H9 (cell line): ENCODE data around the gene AK4. TPM values are rescaled to one million over a fixed set of nuclear protein-coding genes. Genes with fewer than 3 reads are reported as not detected.
"Not testable (repeated sequence)": the region's sequence is repeated elsewhere in the genome, so short reads cannot be mapped to it uniquely, and the experiment has no call there.

ENCODE experiments used
- DNase-seq: peaks from one replicate; pipeline ENCODE4 v3.0.0-alpha.2; 2017
- H2AFZ ChIP-seq: one replicate; pipeline ENCODE4 v1.6.1; 2013; ENCODE audit warnings: mild to moderate bottlenecking, low read length, control low read depth, moderate library complexity
- H2AK5ac ChIP-seq: 2 replicates; pipeline ENCODE4 v1.6.1; 2013; ENCODE audit warnings: low read length, control low read depth, mixed read lengths; ENCODE audit not compliant: insufficient read length
- H2BK120ac ChIP-seq: one replicate; pipeline ENCODE4 v1.6.1; 2013; ENCODE audit warnings: low read depth, mild to moderate bottlenecking, low read length, control low read depth, inconsistent platforms; ENCODE audit not compliant: poor library complexity, severe bottlenecking
- H2BK12ac ChIP-seq: 2 replicates; pipeline ENCODE4 v1.6.1; 2013; ENCODE audit warnings: low read length, control low read depth, mixed read lengths, low read depth; ENCODE audit not compliant: insufficient read length
- H2BK15ac ChIP-seq: 2 replicates; pipeline ENCODE4 v1.6.1; 2013; ENCODE audit warnings: low read depth, low read length, control low read depth
- H2BK20ac ChIP-seq: one replicate; pipeline ENCODE4 v1.6.1; 2013; ENCODE audit warnings: low read depth, mild to moderate bottlenecking, low read length, control low read depth, inconsistent platforms; ENCODE audit not compliant: poor library complexity, severe bottlenecking
- H2BK5ac ChIP-seq: 2 replicates; pipeline ENCODE4 v1.6.1; 2013; ENCODE audit warnings: low read length, control low read depth, mixed read lengths; ENCODE audit not compliant: insufficient read length
- H3K14ac ChIP-seq: 2 replicates; pipeline ENCODE4 v1.6.1; 2013; ENCODE audit warnings: low read length, control low read depth; ENCODE audit not compliant: insufficient read depth
- H3K18ac ChIP-seq: 2 replicates; pipeline ENCODE4 v1.6.1; 2013; ENCODE audit warnings: low read depth, mild to moderate bottlenecking, mixed read lengths, low read length, control low read depth; ENCODE audit not compliant: insufficient read length
- H3K23ac ChIP-seq: 2 replicates; pipeline ENCODE4 v1.6.1; 2013; ENCODE audit warnings: low read length, control low read depth, mixed read lengths, low read depth; ENCODE audit not compliant: insufficient read length
- H3K23me2 ChIP-seq: 2 replicates; pipeline ENCODE4 v1.6.1; 2013; ENCODE audit warnings: low read depth, mild to moderate bottlenecking, mixed read lengths, low read length, control low read depth; ENCODE audit not compliant: insufficient read length, poor library complexity, severe bottlenecking
- H3K27ac ChIP-seq: 2 replicates; pipeline ENCODE4 v1.5.1; 2013; ENCODE audit warnings: low read length, control low read depth, mixed read lengths, low read depth; ENCODE audit not compliant: insufficient read length
- H3K27me3 ChIP-seq: 2 replicates; pipeline ENCODE4 v1.6.1; 2013; ENCODE audit warnings: low read length, control low read depth, inconsistent platforms; ENCODE audit not compliant: insufficient read depth
- H3K4ac ChIP-seq: 2 replicates; pipeline ENCODE4 v1.6.1; 2013; ENCODE audit warnings: low read depth, mild to moderate bottlenecking, control low read depth, inconsistent platforms, low read length, moderate library complexity
- H3K4me1 ChIP-seq: 2 replicates; pipeline ENCODE4 v1.6.1; 2013; ENCODE audit warnings: low read length, control low read depth, inconsistent platforms; ENCODE audit not compliant: insufficient read depth
- H3K4me2 ChIP-seq: 2 replicates; pipeline ENCODE4 v1.6.1; 2013; ENCODE audit warnings: low read length, control low read depth, mixed read lengths; ENCODE audit not compliant: insufficient read length, insufficient read depth
- H3K56ac ChIP-seq: 2 replicates; pipeline ENCODE4 v1.6.1; 2013; ENCODE audit warnings: low read depth, mild to moderate bottlenecking, mixed read lengths, low read length, control low read depth; ENCODE audit not compliant: insufficient read length
- H3K79me1 ChIP-seq: 2 replicates; pipeline ENCODE4 v1.6.1; 2013; ENCODE audit warnings: low read depth, mild to moderate bottlenecking, moderate library complexity, low read length, control low read depth, inconsistent platforms; ENCODE audit not compliant: insufficient read depth, poor library complexity, severe bottlenecking
- H3K79me2 ChIP-seq: 2 replicates; pipeline ENCODE4 v1.6.1; 2013; ENCODE audit warnings: low read length, control low read depth, inconsistent platforms; ENCODE audit not compliant: insufficient read depth
- H3K9ac ChIP-seq: 2 replicates; pipeline ENCODE4 v1.6.1; 2013; ENCODE audit warnings: low read length, control low read depth, mixed read lengths; ENCODE audit not compliant: insufficient read length; ENCODE audit errors: extremely low read depth
- H3K9me3 ChIP-seq: one replicate; pipeline ENCODE4 v1.6.1; 2013; ENCODE audit warnings: low read depth, low read length, inconsistent platforms; ENCODE audit not compliant: control insufficient read depth
- H3T11ph ChIP-seq: one replicate; pipeline ENCODE4 v1.6.1; 2013; ENCODE audit warnings: mild to moderate bottlenecking, low read length, control low read depth, inconsistent platforms
- H4K20me1 ChIP-seq: one replicate; pipeline ENCODE4 v1.6.1; 2013; ENCODE audit not compliant: control insufficient read depth, insufficient read length, insufficient read depth
- H4K5ac ChIP-seq: 2 replicates; pipeline ENCODE4 v1.6.1; 2013; ENCODE audit warnings: low read depth, mild to moderate bottlenecking, mixed read lengths, low read length, control low read depth; ENCODE audit not compliant: insufficient read length
- H4K8ac ChIP-seq: replicated peaks from 2 replicates; pipeline ENCODE4 v1.6.1; 2013; ENCODE audit warnings: low read length, control low read depth, mixed read lengths, low read depth; ENCODE audit not compliant: insufficient read length
- H4K91ac ChIP-seq: 2 replicates; pipeline ENCODE4 v1.6.1; 2013; ENCODE audit warnings: low read depth, mild to moderate bottlenecking, moderate library complexity, mixed read lengths, low read length, control low read depth; ENCODE audit not compliant: insufficient read length
- H3K27ac Mint-ChIP-seq, 3 experiments: 2 replicates in 2 of 3; 3 replicates in 1 of 3; pipeline ENCODE4 v1.8.0; 2020 to 2021; ENCODE audit warnings: mixed read lengths in 3 of 3, mild to moderate bottlenecking in 1 of 3, moderate library complexity in 1 of 3
- H3K27me3 Mint-ChIP-seq: 2 replicates; pipeline ENCODE4 v1.8.0; 2021; ENCODE audit warnings: low read depth, mild to moderate bottlenecking, moderate library complexity, mixed read lengths
- H3K36me3 Mint-ChIP-seq, 3 experiments: 2 replicates in 2 of 3; 3 replicates in 1 of 3; pipeline ENCODE4 v1.8.0; 2020 to 2021; ENCODE audit warnings: low read depth in 3 of 3, mixed read lengths in 3 of 3; ENCODE audit not compliant: insufficient read depth in 1 of 3
- H3K4me1 Mint-ChIP-seq, 2 experiments: 2 replicates each; pipeline ENCODE4 v1.8.0; 2020; ENCODE audit warnings: mixed read lengths in 2 of 2
- H3K4me3 Mint-ChIP-seq, 2 experiments: 2 replicates in 1 of 2; 3 replicates in 1 of 2; pipeline ENCODE4 v1.8.0; 2020 to 2021; ENCODE audit warnings: mild to moderate bottlenecking in 2 of 2, mixed read lengths in 2 of 2, moderate library complexity in 1 of 2
- H3K9me3 Mint-ChIP-seq, 2 experiments: 2 replicates in 1 of 2; 3 replicates in 1 of 2; pipeline ENCODE4 v1.8.0; 2020; ENCODE audit warnings: mild to moderate bottlenecking in 2 of 2, mixed read lengths in 2 of 2, moderate library complexity in 1 of 2
- CTCF ChIP-seq: fragments of 200-600 bp; sonication (generic); conservative IDR thresholded peaks from 3 replicates; pipeline ENCODE4 v1.8.0; 2021; ENCODE audit warnings: antibody characterized with exemption, mild to moderate bottlenecking
- WGBS: extraction: QIAGEN DNeasy Blood & Tissue Kit; methylation state at CpG from one replicate; pipeline ENCODE4 v1.1.7; 2013; ENCODE audit warnings: missing lambda C conversion rate, low lambda C conversion rate, mixed read lengths; ENCODE audit not compliant: insufficient read length; ENCODE audit errors: extremely low coverage; 5-methylcytosine and 5-hydroxymethylcytosine counted together
- total RNA-seq: library from RNA; stranded (reverse); gene quantifications from 2 replicates; pipeline ENCODE4 v1.2.1, GENCODE V29; 2021

AK4 gene
- total RNA-seq, 1 experiment from 2014 or later, result 45.6 TPM

- no peak overlapping the region for H2AK5ac ChIP-seq
- H3T11ph ChIP-seq, result no peak overlapping the region
- peaks cover 2% of the 10 kb centered on the region for H3K23me2 ChIP-seq
- H3K23ac ChIP-seq, result no peak overlapping the region
- H4K5ac ChIP-seq, result no peak overlapping the region
- H3K36me3 Mint-ChIP-seq, result no peaks in the 10 kb centered on the region
- peaks cover 6% of the 10 kb centered on the region; the same call in 1 of the 2 replicates for H3K4me1 ChIP-seq
- H3K4me1 Mint-ChIP-seq, result peaks cover 23 to 30% of the 10 kb centered on the region in 2 experiments
- peaks cover 37% of the 10 kb centered on the region for H3K27me3 Mint-ChIP-seq
- no peak overlapping the region for H4K91ac ChIP-seq
- no peaks in the 10 kb centered on the region for H3K9me3 ChIP-seq
- no peak overlapping the region for H3K27ac ChIP-seq
- H3K14ac ChIP-seq, result no peak overlapping the region
- H3K4me3 Mint-ChIP-seq, result no peak overlapping the region
- H3K27ac Mint-ChIP-seq, result no peak overlapping the region
- no peak for TF ChIP-seq CTCF
- H4K8ac ChIP-seq, result no peak overlapping the region
- no peak overlapping the region for H3K4me2 ChIP-seq
- DNase-seq, result no peak
- no peaks in the 10 kb centered on the region for H3K9me3 Mint-ChIP-seq
- H3K27me3 ChIP-seq, result no peaks in the 10 kb centered on the region
- no peak overlapping the region for H3K18ac ChIP-seq
- no peaks in the 10 kb centered on the region for H4K20me1 ChIP-seq
- no peak overlapping the region for H2BK5ac ChIP-seq
- H3K4ac ChIP-seq, result no peak overlapping the region
- no peak overlapping the region for H2BK12ac ChIP-seq
- no peak overlapping the region for H2BK120ac ChIP-seq
- H3K56ac ChIP-seq, result no peak overlapping the region
- H3K79me2 ChIP-seq, result no peaks in the 10 kb centered on the region
- H2AFZ ChIP-seq, result no peak overlapping the region
- H2BK20ac ChIP-seq, result no peak overlapping the region
- H3K79me1 ChIP-seq, result no peaks in the 10 kb centered on the region
- H3K9ac ChIP-seq, result no peak overlapping the region
- H2BK15ac ChIP-seq, result no peak overlapping the region
Observed at GRCh38 chr1:65141918-65142317, 6.1 kb upstream of the AK4 start.

GRCh38 chr1:65143112-65143658 lies 4.8 kb upstream of the AK4 start:
- peaks cover 11% of the 10 kb centered on the region for H3K23me2 ChIP-seq
- not testable (repeated sequence) for H3K4me1 ChIP-seq, H3K23ac ChIP-seq, H4K5ac ChIP-seq, H3K27ac ChIP-seq, H4K20me1 ChIP-seq, H2BK15ac ChIP-seq, H4K8ac ChIP-seq, H3K9me3 Mint-ChIP-seq, H3K4ac ChIP-seq, H3K9me3 ChIP-seq, H3T11ph ChIP-seq, H3K79me2 ChIP-seq, H2AFZ ChIP-seq, H3K18ac ChIP-seq, H3K27me3 ChIP-seq, H3K14ac ChIP-seq, H2BK12ac ChIP-seq, H4K91ac ChIP-seq, H3K4me3 Mint-ChIP-seq, H2BK120ac ChIP-seq, H2BK20ac ChIP-seq, H3K9ac ChIP-seq, H3K27ac Mint-ChIP-seq, H2AK5ac ChIP-seq, H3K56ac ChIP-seq, H3K36me3 Mint-ChIP-seq, H2BK5ac ChIP-seq, DNase-seq, H3K4me2 ChIP-seq, H3K79me1 ChIP-seq
- WGBS, result no CpG with 5 or more reads among the region's 6 CpGs
- Mint-ChIP-seq H3K4me1 (peaks cover 26 to 33% of the 10 kb centered on the region in 2 experiments), H3K27me3 (peaks cover 41% of the 10 kb centered on the region)
